Stimulated activated CD4-positive, alpha-beta T cell treated with anti-CD3 and anti-CD28 coated beads, TNF-alpha, amount 100 ng/mL, for 4 hours (primary cell): ENCODE data around the gene ATP6V0A4.
"Not testable (repeated sequence)": the region's sequence is repeated elsewhere in the genome, so short reads cannot be mapped to it uniquely, and the experiment has no call there.

Experiments used
- DNase-seq, 3 experiments: peaks; one replicate each; pipeline ENCODE4 v3.0.0-alpha.2; 2020; ENCODE audit warnings: low read depth in 3 of 3

ATP6V0A4 gene

GRCh38 chr7:138797715-138798320, at the start of gene ATP6V0A4, which contains the start of gene TMEM213:
TSS of gene ATP6V0A4 (minus strand) at chr7:138798196. CDS start at chr7:138771247, 26,949 bp downstream.
TSS of gene TMEM213 (plus strand) at chr7:138797994. CDS start at chr7:138798105, 111 bp downstream.
- no peak for DNase-seq

DNA sequence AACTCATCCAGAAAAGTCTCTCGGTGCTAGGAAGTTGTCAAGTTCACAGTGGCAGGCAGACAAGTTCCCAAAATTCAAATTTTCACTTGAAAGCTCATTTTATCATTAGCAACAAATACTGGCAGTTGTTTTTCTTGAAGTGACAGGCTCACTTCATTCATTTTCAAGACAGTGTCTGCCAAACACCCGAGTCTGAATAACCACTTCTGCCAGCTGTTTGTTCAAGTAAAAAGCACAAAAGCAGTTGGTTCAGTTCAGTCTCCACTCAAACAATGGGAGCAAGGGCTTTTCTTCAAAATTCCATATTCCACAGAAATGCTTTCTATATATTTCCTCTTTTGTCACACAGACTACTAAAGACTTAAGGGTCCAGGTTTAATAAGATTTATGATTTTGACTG, 47.7 kb upstream of the ATP6V0A4 start:
- no peak for DNase-seq

- no peak for DNase-seq
Measured at GRCh38 chr7:138843632-138844580, 45.9 kb upstream of the ATP6V0A4 start.

GRCh38 chr7:138842111-138842510, 44.1 kb upstream of the ATP6V0A4 start:
- DNase-seq, result no peak

DNA sequence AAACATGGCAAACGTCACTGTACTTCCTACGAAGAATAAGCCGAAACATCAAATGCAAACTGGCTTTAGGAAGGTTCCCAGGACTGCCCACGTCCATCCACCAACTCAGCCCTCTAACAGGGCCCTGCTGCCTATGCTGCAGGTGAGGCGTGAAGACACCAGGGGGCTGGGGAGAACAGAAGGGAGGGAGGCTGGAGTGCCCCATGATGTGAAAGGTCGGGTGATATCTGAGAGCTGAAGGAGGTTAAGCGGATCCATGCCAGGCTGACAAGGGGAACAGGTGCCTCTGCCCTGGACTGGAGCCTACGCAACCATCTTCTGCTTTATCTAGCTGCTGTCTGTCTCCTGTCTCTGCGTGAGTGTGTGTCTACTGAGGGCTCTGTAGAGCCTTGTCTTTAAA, 40.2 kb upstream of the ATP6V0A4 start:
- DNase-seq, result no peak

DNA sequence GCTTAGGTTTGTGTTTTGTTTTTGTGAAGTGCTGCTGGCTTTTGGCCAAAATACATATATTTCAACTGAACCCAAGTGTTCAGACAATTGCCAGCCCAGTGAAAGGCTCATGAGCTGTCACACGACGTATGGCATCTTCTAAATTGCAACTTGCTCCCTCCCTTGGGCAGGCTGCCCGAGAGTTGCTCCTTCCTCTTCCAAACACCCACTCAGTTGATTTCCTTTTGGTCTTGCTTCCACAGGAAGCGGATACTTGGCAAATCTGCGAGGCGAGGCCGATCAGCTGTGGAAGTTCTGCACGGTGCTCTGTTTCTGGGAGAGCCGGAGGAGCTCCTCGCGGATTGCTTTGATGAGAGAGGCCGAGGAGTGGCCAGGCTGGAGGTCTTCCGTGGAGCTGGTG, 39.6 kb upstream of the ATP6V0A4 start:
- DNase-seq, result no peak

DNA sequence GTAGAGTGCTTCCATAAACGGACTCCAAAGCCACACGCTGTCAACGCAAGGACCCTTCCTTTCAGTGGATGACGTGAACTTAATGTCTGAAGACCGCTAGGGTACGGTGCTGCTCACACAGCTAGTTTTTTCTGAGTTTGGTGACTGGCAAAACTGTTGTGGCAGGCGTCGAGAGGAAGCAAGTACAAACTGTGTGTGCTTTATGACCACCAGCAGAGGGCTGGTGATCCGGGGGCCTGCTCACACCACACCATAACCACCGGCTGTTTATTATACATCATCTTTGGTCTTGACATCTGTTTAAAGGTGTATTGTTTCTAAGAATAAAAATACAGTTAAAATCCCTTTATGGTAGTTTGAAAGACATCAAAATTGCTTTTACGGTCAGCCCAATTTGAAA, 37.1 kb upstream of the ATP6V0A4 start:
- DNase-seq, result no peak

DNA sequence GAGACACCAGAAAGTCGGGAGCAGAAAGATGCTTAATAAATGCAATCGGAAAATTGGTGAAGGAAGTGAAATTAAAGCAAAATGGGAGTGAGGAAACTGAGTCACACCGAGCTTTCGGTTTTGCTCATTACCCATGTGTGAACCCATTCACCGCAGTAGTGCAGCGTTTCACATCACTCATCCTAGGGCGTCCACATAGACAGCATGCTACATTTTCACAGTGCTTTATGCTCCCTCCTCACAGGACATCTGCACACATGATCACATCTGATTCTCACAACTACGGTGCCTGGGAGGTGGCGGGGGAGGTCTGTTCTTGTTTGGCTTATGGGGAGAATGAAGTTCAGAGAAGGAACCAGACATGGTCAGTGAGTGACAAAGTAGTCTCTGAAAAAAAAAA, 36.6 kb upstream of the ATP6V0A4 start:
- DNase-seq, result no peak

- DNase-seq, result no peak
Measured at GRCh38 chr7:138833596-138833995, 35.6 kb upstream of the ATP6V0A4 start.

DNA sequence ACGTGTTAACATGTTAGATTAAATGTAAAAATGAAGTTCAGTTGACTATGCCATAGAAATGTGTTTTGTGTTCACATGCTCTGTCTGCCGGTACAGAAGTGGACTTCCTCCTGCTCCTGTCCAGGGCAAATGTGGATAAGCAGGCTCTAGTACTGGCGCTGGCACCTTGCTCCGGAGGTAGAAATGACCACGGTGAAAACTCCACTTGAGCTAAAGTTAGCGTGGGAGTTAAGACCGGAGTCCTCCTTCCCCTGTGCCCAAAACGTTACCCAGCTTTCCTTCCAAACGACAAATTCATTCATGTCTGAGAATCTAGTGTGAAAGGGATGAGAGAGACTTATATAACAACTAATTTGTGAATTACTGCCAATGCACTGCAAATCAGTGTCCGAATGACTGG, 35.0 kb upstream of the ATP6V0A4 start:
- no peak for DNase-seq

DNA sequence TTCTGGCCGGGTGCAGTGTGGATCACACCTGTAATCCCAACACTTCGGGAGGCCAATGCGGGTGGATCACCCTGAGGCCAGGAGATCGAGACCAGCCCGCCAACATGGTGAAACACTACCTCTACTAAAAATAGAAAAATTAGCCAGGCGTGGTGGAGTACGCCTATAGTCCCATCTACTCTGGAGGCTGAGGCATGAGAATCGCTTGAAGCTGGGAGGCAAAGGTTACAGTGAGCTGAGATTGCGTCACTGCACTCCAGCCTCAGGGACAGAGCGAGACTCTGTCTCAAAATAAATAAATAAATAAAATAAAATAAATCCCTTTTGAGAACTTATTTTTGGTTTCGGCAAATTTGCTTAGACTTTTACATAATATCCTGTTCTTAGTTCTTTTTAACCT, 31.3 kb upstream of the ATP6V0A4 start:
- DNase-seq, result no peak

DNA sequence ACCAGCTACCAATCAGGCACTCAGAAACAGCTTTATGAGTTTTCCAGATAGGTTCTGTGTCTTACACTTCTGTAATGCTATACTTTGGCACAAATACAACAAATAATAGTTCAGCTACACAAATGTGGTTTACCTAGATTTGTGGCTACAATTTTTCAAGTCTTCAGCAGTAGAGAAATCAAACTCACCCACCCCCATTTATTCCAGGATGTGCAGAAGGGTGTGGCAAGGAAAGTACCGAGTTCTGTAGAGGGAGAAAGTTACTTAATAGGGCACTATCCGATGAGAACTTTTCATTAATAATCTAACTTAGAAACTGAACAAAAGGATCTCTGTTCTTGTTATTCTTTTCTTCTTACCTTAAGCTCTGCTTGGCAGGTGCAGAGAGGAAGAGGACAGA, 30.3 kb upstream of the ATP6V0A4 start:
- DNase-seq, result no peak

DNA sequence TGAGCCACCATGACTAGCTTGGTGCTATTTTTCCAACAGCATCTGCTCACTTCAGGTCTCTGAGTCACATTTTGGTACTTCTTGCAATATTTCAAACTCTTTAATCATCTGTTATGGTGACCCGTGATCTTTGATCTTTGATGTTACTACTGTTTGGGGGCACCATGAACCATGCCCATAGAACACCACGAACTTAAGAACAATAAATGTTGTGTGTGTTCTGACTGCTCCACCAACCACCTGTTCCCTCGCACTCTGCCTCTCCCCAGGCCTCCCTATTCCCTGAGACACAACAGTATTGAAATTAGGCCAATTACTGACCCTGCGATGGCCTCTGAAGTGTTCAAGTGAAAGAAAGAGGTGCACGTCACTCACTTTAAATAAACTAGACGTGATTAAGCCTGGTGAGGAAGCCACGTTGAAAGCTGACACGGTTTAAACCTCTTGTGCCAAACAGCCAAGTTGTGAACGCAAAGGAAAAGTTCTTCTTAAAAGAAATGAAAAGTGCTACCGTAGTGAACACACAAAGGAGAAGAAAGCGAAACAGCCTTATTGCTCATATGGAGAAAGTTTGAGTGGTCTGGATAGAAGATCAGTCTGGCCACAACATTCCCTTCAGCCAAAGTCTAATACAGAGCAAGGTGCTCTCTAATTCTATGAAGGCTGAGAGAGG, 27.2 kb upstream of the ATP6V0A4 start:
- DNase-seq, result no peak

DNA sequence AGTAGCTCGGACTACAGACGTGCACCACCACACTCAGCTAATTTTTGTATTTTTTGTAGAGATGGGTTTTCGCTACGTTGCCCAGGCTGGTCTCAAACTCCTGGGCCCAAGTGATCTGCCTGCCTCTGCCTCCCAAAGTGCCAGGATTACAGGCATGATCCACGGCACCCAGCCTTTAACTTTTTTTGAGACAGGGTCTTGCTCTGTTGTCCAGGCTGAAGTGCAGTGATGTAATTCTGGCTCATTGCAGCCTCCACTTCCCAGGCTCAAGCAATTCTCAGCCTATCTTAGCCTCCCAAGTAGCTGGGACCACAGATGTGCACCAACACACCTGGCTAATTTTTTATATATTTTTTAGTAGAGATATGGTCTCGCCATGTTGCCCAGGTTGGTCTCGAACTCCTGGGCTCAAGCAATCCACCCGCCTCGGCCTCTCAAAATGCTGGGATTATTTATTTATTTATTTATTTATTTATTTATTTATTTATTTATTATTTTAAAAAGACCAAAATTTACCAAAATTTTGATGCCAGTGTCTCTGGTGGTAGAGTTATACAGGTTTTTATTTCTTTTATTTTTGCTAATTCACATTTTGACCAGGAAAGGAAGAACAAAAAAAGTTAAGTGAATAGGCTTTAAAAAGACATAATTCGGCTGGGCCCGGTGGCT, 25.0 kb upstream of the ATP6V0A4 start:
- no peak for DNase-seq

DNA sequence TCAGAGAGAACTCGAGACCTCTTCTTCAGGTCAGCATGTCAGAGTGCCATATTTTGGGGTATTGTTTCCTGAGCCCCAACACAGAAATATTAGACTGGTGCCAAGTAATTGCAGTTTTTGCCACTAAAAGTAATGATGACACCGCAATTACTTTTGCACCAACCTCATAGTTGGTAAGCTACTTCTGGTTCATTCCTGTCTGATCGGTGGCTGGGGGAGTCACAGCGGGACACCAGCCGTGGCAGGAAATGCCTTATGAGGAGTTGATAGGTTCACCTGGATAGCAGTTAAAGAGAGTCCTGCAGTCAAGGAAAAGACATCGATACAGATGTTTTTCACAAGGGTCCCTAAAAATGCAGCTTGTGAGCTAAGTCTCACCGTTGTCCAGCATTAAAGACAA, 23.9 kb upstream of the ATP6V0A4 start:
- no peak for DNase-seq

DNA sequence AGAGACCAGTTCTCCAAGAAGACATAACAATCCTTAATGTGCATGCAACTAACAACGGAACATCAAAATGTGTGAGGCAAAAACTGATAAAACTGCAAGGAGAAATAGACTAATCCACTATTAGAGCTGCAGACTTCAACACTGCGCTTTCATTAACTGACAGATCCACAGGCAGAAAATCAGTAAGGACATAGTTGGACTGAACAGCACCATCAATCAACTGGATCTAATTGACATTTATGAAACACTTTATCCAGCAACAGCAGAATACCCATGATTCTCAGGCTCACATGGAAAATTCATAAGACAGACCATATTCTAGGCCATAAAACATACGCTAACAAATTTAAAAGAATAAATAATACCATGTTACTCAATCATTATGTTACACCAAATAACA, 21.6 kb upstream of the ATP6V0A4 start:
- DNase-seq, result no peak

- DNase-seq, result no peak
Measured at GRCh38 chr7:138816650-138817049, 18.7 kb upstream of the ATP6V0A4 start.

DNA sequence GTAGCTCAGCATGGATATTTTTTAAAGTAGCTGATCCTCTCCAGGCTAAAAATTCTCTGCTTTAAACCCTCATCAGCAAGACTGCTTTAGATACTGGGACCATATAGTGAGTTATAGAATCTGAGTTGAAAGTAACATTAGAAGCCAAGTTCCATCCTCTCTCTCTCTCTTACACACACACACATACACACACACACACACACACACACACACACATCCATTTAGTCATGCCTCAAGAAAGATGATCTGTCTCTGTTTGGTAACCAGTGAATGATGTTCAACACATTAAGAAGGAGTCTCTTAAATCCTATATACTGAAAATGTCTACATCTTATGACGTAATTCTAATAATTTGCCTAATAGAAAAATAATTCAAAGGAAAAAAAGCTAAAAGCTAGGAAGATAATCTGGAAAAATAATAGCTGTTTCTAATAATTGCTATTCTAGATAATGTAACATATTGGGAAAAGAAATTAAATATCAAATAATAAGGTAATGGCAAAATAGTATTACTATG, 16.9 kb upstream of the ATP6V0A4 start:
- no peak for DNase-seq

DNA sequence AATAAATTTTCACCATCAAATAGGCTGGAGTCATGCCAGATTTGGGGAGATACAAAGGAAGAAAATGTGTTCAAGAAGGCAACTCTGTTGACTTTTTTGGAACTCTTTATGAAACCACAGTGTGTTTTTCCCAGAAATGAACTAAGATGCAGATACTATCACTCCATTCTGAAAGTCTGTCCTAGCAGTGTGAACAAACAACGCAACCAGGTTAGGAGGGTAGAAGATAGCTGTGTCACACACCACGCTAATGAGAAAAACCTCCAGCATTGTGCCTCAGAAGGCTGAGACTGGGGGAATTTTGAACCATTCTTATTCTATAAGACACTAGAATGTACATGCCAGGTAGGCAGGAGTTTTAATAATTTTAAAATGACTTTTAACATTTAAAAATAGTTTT, 15.9 kb upstream of the ATP6V0A4 start:
- no peak for DNase-seq

GRCh38 chr7:138811327-138811726, 13.3 kb upstream of the ATP6V0A4 start:
- DNase-seq, result not testable (repeated sequence)

DNA sequence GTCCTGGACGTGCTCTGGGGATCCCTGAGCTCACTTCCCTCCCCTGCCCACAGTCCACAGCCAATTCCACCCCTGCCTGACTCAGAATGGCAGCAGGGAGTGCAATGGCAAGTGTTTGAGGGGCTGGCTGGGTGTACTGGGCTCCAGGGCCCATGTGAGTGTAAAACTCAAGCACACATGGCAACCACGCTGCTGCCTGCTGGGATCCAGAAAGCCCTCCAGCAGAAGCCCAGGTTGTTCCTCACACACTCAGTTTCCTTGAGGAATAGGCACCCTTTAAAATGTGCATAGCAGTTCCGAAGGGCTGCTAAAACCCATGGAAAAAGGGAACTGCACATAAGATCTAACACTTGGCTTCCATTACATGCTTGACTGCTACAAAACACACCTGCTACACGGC, 11.3 kb upstream of the ATP6V0A4 start:
- no peak for DNase-seq

DNA sequence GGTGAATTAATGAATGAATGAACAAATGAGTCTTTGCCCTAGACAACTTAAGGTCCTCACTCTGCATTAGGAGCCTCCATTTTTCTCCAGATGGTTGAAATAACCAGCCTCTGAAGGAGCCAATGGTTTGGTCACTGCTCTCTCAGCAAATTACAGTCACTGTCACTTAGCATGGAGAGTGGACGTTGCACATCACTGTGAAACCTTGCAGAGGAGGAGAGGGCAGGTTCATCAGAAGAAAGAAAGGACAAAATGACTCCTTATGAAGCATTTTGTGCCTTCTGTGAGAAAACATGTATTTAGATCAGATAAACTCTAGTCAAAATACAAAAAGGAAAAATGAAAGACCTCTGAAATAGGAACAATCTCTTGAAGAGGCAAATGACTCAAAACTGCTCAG, 6.6 kb upstream of the ATP6V0A4 start:
- DNase-seq, result no peak
